22Rv1 (cell line): ENCODE results near the gene AHDC1.

Experiments
- ZFX ChIP-seq: fragments of 450-650 bp; IDR thresholded peaks from 2 replicates; pipeline ENCODE4 v1.6.1; 2017; ENCODE audit warnings: antibody characterized with exemption, borderline replicate concordance
- TF ChIP-seq, protein P1 (sequence below): fragments of 450-650 bp; IDR thresholded peaks from 2 replicates; pipeline ENCODE4 v1.5.1; 2017; ENCODE audit warnings: mild to moderate bottlenecking

DNA sequence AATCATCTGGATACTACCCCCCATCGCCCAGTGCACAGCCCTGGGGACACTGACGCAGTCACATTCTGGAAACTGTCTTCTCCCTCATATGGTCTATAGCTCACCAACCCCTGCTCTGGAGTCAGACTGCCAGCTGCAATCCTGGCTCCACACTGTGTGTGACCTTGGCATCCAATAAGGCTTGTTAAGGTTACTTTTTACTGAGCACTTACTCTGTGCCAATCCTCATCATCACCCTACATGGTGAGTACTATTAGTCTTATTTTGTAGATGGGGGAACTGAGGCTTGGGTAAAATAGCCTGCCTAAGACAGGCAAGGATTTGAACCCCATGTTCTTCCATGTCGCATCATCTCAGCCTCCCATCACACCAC is 34.9 kb downstream of the AHDC1 start:
- TF ChIP-seq, protein P1, sequence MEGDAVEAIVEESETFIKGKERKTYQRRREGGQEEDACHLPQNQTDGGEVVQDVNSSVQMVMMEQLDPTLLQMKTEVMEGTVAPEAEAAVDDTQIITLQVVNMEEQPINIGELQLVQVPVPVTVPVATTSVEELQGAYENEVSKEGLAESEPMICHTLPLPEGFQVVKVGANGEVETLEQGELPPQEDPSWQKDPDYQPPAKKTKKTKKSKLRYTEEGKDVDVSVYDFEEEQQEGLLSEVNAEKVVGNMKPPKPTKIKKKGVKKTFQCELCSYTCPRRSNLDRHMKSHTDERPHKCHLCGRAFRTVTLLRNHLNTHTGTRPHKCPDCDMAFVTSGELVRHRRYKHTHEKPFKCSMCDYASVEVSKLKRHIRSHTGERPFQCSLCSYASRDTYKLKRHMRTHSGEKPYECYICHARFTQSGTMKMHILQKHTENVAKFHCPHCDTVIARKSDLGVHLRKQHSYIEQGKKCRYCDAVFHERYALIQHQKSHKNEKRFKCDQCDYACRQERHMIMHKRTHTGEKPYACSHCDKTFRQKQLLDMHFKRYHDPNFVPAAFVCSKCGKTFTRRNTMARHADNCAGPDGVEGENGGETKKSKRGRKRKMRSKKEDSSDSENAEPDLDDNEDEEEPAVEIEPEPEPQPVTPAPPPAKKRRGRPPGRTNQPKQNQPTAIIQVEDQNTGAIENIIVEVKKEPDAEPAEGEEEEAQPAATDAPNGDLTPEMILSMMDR: no peak
- TF ChIP-seq ZFX: no peak
